ENCODE data around the gene NCOR1.

DNA sequence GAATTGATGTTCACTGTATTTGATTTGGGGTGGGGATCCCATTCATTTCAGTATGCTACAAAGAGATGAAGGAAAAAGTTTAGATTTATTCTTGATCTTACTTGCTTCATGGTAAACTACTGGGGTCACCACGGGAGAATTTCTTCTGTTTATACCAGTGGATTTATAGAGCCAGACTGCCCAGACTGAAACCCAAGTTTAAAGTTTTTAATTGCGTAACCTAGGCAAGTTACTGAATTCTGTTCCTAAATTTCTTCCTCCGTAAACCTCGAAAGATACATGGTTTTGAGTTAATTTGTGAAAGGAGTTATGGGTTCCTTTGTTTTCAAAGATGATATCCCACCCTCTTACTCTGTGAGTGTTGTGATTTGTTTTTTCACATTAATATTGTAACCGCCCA is 28.1 kb upstream of the NCOR1 start:
- no peak for TF ChIP-seq EZH2 (IDR thresholded peaks at IDR 0.05; ENCODE audit: insufficient read depth, poor library complexity, severe bottlenecking)
- no peak for TF ChIP-seq EZH2phosphoT487 (IDR thresholded peaks at IDR 0.05; ENCODE audit: insufficient read depth, low read depth)

Measured in GM23248 (cell line).